Left lung (tissue), 10 donors: ENCODE results near the gene RTL3. TPM values are rescaled to one million over a fixed set of nuclear protein-coding genes. Genes with fewer than 3 reads are reported as not detected.

ENCODE experiments used
- ATAC-seq: fragments of 200-7000 bp; cut with Tn5 transposase; one replicate; pipeline ENCODE4 v1.9.1; 2020; ENCODE audit warnings: moderate library complexity
- DNase-seq, 4 donors: peaks; one replicate each; pipeline ENCODE4 v3.0.0-alpha.2; 2013 to 2020
- H3K27ac ChIP-seq, 2 donors: fragments of 200-600 bp; sonication (generic) in 1 of 2; one replicate each; pipeline versions ENCODE4 v1.5.0 to v1.8.0; 2020 to 2021
- H3K27me3 ChIP-seq, 2 donors: fragments of 200-600 bp; sonication (generic) in 1 of 2; one replicate each; pipeline versions ENCODE4 v1.5.0 to v1.8.0; 2020 to 2021
- H3K36me3 ChIP-seq, 2 donors: fragments of 200-600 bp; sonication (generic) in 1 of 2; one replicate each; pipeline versions ENCODE4 v1.5.0 to v1.8.0; 2020 to 2021
- H3K4me1 ChIP-seq, 2 donors: fragments of 200-600 bp; one replicate each; pipeline ENCODE4 v1.8.0; 2021
- H3K4me3 ChIP-seq, 2 donors: fragments of 200-600 bp; sonication (generic) in 1 of 2; one replicate each; pipeline versions ENCODE4 v1.5.0 to v1.8.0; 2020 to 2021; ENCODE audit warnings: mild to moderate bottlenecking in 1 of 2
- H3K9me3 ChIP-seq, 2 donors: fragments of 200-600 bp; sonication (generic) in 1 of 2; one replicate each; pipeline versions ENCODE4 v1.5.0 to v1.8.0; 2020 to 2021
- intact Hi-C, 2 donors: fragments of 100-400 bp; cut with DNase I; formaldehyde crosslinking; loops; one replicate each; pipeline versions ENCODE4 v1.11.2 to v1.14.2; 2022
- polyA plus RNA-seq, 6 donors: library from polyadenylated mRNA; unstranded; fragments of 120-200 nt; gene quantifications; one replicate each; pipeline ENCODE4 v1.2.1, GENCODE V29; 2013; ENCODE audit not compliant: insufficient read length in 6 of 6
- total RNA-seq, 2 donors: library from RNA; stranded (reverse); fragmentation: NEBNext Ultra II Directional; extraction: Animal tissue kit (Norgen Biotek cat#: 25700); gene quantifications; one replicate each; pipeline ENCODE4 v1.2.1, GENCODE V29; 2021
- TF ChIP-seq, protein P1 (sequence below), 2 donors: fragments of 200-600 bp; sonication (generic) in 1 of 2; IDR thresholded peaks; one replicate each; pipeline versions ENCODE4 v1.5.0 to v1.8.0; 2021; ENCODE audit warnings: antibody characterized with exemption in 2 of 2
- donor health status: DM: no; HTN: yes; CAD: no.
- donor health status: DM: no; HTN: no; CAD: no.

Gene RTL3
- total and polyA plus RNA-seq, 8 donors = 0.04 TPM; not detected in 7

DNA sequence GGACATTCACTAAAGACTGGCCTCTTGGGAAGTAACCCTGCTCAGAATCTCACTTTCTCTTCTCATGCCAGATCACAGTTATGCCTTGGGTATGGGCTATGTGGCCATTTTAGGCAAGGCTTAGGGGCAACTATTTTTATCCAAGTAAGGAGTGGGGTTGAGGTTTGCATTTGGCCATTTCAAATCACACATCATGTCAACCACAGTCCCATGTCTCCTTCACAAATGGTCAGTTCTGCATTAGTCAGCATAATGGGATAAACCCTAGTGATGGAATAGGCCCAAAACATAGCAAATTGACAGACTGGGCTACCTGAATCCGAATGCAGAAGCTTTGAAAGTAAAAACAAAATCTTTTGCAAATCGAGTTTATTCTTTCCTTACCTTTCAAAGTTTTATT, 827 bp upstream of the RTL3 start:
- H3K9me3 ChIP-seq = no peaks in the 10 kb centered on the region
- ATAC-seq = no peak
- DNase-seq = no peak
- intact Hi-C loops = no loop called here
- peaks cover 0 to 4% of the 10 kb centered on the region in 2 donors for H3K4me1 ChIP-seq
- H3K4me3 ChIP-seq = no peak overlapping the region
- H3K27me3 ChIP-seq = no peaks in the 10 kb centered on the region
- H3K36me3 ChIP-seq = no peaks in the 10 kb centered on the region
- TF ChIP-seq, protein P1, sequence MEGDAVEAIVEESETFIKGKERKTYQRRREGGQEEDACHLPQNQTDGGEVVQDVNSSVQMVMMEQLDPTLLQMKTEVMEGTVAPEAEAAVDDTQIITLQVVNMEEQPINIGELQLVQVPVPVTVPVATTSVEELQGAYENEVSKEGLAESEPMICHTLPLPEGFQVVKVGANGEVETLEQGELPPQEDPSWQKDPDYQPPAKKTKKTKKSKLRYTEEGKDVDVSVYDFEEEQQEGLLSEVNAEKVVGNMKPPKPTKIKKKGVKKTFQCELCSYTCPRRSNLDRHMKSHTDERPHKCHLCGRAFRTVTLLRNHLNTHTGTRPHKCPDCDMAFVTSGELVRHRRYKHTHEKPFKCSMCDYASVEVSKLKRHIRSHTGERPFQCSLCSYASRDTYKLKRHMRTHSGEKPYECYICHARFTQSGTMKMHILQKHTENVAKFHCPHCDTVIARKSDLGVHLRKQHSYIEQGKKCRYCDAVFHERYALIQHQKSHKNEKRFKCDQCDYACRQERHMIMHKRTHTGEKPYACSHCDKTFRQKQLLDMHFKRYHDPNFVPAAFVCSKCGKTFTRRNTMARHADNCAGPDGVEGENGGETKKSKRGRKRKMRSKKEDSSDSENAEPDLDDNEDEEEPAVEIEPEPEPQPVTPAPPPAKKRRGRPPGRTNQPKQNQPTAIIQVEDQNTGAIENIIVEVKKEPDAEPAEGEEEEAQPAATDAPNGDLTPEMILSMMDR (IDR thresholded peaks at IDR 0.05) = no peak
- H3K27ac ChIP-seq = no peak overlapping the region

DNA sequence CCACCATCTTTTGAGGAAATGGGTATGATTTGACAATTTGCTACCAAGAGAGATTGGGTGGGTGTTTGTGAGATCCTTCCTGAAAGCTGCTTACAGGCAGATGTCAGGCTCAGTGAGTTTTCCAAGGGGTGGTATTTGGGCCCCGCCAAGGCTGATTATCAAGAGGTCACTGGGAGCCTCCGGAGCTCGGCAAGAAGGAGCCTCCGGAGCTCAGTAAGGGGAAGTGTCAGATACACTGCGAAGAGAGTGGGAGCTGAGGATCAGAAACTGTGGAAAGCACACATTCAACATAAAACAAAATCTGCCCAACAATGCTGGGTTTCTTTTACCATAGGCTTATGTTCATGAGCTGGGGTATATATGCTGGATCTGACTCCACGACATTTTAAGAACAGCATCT, 714 bp downstream of the RTL3 start:
- no peak overlapping the region for H3K27ac ChIP-seq
- TF ChIP-seq, protein P1 (IDR thresholded peaks at IDR 0.05) = no peak
- ATAC-seq = no peak
- H3K36me3 ChIP-seq = no peaks in the 10 kb centered on the region
- no peaks in the 10 kb centered on the region for H3K9me3 ChIP-seq
- peaks cover 0 to 4% of the 10 kb centered on the region in 2 donors for H3K4me1 ChIP-seq
- H3K27me3 ChIP-seq = no peaks in the 10 kb centered on the region
- H3K4me3 ChIP-seq = no peak overlapping the region
- intact Hi-C loops = no loop called here
- no peak for DNase-seq

DNA sequence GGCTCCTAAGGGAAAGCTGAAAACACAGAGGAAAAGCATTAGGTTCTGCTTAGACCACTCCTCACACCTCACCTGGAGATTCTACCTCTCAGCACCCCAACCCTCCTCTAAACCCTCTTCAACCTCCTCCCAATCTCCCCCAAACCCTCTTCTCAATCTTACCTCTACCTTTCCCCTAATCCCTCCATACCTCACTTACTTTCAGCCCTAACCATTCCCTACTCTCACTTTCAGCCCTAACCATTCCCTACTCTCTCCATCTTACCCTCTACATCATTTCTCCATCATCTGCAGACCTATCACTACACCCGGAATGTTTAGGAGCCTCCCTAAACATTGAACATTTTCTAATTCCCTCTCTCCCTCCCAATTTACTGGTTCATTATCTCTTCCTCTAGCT, 3.5 kb downstream of the RTL3 start:
- Histone ChIP-seq H3K27ac (no peak overlapping the region), H3K4me3 (no peak overlapping the region), H3K9me3 (no peaks in the 10 kb centered on the region), H3K4me1 (peaks cover 0 to 4% of the 10 kb centered on the region in 2 donors), H3K36me3 (no peaks in the 10 kb centered on the region), H3K27me3 (no peaks in the 10 kb centered on the region)
- DNase-seq = no peak
- TF ChIP-seq, protein P1 (IDR thresholded peaks at IDR 0.05) = no peak
- intact Hi-C loops = no loop called here
- ATAC-seq = no peak

DNA sequence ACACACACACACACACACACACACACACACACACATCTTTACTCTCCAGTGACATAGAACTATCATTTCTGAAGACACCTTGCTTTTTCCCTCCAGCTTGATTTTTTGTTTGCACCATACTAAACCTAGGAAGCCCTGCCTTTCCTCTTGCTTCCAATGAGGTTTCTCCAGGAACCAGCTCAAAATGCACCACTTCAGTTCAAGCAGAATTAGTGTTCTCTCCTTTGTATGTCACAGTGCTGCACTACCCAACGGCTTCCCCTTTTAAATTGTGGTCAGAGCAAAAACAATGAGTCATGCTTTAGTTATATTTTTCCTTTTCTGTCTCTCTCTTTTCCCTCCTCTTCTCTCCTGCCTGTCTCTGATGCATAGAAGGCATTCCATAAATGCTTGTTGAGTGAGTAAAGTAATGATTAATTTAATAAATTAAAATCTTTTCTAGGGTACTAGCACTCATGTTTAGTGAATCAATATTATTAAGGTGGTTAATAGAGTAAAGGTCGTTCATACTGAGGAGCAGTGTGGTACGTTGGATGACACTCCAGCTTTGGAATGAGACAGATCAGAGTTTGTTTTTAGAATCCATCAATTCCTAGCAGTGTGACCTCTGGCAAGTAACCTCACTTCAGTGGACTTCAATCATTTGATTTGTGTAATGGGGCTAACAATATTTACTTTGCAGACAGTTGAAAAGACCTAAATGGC, 5.9 kb downstream of the RTL3 start:
- no peaks in the 10 kb centered on the region for H3K36me3 ChIP-seq

DNA sequence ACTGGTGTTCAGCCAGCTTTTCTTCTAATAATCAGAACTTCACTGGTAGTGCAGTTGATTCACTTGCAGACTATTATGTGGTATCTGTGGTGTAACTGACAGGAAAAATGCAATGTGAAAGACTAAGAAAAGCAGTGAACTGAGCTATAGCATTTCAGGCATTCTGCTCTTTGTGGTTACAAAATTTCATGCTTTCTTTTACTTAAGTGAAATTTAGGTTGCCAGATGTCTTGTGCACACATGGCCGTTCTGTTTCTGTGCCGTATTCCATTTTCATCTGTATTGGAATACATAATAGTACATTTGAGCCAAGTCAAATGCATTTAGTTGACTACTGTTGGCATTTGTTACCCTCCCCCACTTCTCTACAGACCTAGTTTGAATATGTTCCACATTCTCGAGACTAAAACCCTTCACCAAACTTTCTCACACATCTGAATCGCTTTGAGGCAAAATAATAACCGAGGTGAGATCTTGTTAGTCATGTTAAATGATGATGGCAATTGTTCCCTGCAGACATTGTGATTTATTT, 8.2 kb downstream of the RTL3 start:
- TF ChIP-seq, protein P1 (IDR thresholded peaks at IDR 0.05) = no peak
- H3K4me1 ChIP-seq = no peaks in the 10 kb centered on the region
- no peak for ATAC-seq
- H3K27me3 ChIP-seq = no peaks in the 10 kb centered on the region
- no peak for DNase-seq
- intact Hi-C loops = no loop called here
- no peaks in the 10 kb centered on the region for H3K9me3 ChIP-seq
- no peak overlapping the region for H3K4me3 ChIP-seq
- H3K36me3 ChIP-seq = no peaks in the 10 kb centered on the region
- H3K27ac ChIP-seq = no peak overlapping the region

More for the DNA sequence above, 5.9 kb downstream of the RTL3 start:
- Histone ChIP-seq H3K27me3 (no peaks in the 10 kb centered on the region), H3K9me3 (no peaks in the 10 kb centered on the region), H3K4me3 (no peak overlapping the region), H3K27ac (no peak overlapping the region), H3K4me1 (no peaks in the 10 kb centered on the region)
- intact Hi-C loops = no loop called here
- peak; percentile 70 for ATAC-seq
- DNase-seq = no peak
- TF ChIP-seq, protein P1 (IDR thresholded peaks at IDR 0.05) = no peak
